DMS79 treated with DMSO at 0.1 percent for 48 hours (cell line): Measurements from ENCODE around the gene SOCS3.

Source experiments
- DNase-seq: peaks from one replicate; lab custom pipeline; 2025; lab: John Stamatoyannopoulos, UW

Gene SOCS3

DNA sequence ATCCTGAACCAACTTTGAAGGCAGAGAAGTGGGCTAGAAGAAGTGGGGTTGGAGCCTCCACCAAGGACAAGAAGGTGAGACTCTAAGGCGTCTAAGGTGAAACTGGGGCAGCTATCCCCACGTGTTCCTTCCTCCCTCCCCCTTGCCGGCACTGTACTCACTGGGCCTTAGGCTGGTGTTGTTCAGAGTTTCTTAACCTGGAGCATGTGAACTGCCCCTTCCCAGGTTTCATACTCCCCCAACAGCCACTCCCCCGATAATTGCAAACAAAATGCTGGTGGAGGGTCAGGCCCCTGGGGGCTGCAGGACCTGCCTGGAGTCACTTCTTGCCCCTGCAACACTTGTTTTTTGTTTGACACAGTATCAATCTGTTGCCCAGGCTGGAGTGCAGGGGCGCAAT is 7.3 kb upstream of the SOCS3 start:
- no peak for DNase-seq

DNA sequence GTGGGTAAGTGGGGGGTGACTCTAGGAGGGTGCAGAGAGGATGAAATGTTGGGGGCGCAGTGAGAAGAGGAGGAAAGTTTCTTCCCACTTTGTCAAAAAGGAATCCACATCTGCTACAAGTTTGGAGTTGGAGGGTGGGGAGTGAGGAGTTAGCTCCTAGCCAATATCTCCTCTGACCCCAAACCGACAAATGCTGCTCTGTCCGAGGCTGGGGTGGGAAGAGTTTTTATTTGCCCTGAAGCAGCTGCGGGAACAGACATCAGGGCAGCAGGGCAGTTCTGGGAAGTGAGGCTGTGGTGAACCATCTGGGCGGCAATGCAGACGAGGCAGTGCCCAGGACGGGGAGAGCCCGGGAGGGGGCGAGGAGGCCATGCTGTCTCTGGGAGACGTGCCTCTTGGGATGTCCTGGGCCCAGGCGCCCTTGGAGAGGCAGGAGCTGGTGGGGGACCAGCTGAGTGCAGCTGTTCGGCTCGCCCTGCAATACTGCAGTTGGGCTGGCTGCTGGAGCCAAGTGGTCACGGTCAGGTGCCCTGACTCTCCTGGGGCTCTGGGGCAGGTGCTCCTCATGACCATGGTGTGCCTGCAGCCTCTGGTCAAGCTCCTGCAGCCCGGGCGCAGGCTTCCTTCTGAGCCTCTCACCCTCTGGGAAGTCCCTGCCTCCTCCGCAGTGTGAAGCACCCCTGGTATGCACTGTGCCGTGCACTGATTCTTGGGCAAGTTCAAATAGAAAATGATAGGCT is 6.4 kb upstream of the SOCS3 start:
- DNase-seq: peak; percentile 8

DNA sequence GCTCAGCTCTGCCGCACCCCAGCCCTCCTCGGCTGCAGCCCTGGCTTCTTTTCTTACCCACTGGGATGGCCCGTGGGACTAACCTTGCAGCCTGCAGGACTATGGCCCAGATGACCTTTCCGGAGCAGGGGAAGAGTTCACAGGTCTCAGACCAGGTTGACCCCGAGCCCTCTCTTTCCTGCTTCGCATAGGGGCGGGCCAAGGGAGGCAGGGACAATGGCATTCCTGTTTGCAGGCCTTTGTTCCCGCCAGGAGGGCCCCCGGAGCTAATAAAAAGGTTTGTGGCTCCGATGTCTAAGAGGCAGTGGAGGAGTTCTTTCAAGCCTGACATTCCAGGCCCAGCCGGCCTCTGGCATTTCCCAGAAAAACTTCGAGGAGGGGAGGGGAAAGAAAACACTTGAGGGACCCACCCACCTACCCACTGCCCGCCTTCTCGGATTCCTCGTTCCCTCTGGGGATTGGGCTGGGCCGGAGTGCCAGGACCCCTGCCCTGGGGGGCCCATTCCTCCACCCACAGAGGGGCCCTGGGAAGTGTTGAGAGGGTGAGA is 5.8 kb upstream of the SOCS3 start:
- DNase-seq: no peak

DNA sequence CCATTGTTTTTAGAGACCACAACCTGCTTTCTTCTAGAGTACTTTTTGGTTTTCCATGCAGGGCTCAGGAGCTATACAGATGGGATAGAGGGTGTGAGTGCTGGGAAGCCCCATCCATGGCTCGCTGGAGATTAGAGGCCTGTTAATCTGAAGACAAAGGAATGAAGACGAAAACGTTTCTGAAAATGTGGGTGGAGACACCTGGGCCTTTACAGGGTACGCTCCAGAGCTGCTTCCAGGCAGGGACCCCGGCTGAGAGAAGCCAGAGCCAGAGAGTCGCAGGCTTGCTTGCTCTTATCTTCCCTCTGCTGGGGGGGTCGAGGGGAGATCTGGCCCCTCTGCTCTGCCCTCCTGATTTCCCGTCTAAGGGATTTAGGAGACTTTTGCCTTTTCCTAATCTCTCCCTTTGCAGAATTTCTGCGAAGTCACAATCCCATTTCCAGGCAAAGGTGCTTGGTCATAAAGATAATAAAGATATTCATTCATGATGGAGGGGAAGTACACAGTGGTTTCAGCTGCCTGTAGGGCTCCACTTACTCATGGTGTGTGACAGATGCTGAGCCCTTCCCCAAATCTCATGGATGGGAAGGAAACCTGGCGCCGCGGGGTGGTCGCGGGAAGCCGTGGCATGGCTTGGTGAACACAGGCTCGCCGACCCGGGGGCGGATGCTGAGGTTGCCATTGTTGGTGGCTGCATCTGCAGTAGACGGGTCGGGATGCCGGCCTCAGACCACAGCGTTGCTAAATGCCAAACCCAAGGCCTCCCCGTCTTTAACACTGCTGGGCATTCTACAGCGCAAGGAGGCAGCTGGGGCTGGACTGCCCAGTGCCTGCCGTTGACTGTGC is 4.8 kb upstream of the SOCS3 start:
- no peak for DNase-seq

DNA sequence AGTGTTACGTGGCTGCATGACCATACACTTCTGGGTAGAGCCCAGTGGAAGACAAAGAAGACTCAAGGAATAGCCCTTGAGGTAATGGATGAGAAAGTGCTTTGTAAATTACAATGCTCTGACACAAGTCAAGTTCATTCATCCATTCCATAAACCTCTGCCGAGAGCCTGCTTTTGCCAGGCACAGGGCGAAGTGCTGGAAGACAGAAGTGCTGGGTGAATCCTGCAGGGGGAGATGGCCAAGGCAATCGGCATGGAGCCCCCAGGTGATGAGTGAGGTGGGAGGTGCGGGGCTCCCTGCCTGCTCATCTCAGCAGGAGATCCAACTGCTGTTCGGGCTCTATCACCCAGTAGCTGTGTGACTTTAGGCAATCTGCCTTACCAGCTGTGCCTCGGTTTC is 2.8 kb upstream of the SOCS3 start:
- no peak for DNase-seq

DNA sequence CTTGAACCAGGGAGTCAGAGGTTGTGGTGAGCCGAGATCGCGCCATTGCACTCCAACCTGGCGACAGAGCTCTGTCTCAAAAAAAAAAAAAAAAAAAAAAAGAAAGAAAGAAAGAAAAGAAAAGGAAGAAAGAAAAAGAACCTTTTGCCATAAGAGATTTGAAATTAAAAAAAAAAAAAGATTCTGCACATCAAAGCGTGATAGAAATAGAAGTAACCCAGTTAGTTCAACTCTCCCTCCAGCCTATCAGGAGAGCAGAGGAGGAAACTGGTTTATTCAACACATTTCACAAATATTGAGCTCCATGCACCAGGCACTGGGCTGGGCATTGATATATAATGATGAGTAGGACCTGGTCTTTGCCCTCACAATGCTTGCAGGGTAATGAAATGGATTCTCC is 2.4 kb upstream of the SOCS3 start:
- DNase-seq: no peak

DNA sequence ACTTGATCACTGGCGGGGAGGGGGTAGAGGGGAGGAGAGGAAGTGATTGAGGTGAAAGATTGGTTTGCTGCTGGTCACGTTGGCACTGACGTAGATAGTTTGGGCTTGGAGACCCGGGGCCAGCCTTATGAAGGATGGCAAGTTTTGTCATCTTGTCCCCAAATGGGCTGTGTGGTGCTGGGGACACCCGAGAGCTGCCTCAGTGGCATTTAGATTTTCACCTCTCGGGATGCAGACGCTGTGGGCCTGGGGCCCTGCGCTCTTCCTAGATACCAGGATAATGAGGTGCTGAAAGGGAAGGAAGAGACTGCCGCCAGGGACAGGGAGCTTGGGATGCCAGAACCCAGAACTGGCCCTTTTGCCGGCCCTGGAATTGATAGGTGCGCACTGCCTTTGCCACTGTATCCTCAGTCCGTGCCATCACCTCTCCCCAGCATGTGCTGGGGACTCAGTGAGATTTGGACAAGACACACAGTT is 1.4 kb upstream of the SOCS3 start:
- no peak for DNase-seq

DNA sequence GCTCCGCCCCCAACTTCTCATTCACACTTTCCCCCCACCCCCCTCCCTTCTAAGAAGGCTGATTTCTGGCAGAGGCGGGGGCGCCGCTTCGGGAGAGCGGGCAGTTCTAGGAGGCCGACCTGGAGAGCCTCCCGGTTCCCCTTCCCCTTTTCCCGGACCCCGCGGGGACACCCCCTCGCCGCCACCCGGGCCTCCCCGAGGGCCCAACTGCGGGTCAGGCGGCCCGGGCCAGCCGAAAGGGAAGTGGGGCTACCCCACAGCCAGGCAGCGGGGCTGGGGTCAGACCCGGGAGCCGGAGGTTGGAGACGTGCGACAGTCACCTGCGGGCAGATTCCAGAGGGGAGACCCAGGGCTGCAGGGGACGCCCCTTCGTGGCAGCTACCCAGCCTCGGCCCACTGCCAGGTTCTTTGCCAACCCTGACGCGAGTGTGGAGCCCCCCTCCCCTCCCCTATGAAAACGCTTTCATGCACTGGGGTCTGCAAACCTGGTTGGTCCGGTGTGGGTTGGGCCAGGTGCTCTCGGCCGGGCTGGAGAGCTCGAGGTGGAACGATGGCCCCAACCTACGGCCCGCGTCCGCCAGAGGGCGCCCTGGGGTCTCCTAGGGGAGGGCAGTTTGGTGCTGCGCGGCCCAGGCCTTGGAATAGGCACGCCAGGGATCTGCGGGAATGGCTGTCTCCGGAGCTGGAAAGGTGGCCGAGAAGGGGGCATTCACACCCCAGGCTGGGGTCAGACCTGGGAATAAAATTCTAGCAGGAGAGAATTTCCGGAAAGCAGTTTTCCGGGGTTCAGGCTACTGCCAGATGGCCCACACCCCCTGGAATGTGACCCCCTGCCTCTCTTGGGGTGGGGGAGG is 721 bp upstream of the SOCS3 start:
- DNase-seq: peak; percentile 59

DNA sequence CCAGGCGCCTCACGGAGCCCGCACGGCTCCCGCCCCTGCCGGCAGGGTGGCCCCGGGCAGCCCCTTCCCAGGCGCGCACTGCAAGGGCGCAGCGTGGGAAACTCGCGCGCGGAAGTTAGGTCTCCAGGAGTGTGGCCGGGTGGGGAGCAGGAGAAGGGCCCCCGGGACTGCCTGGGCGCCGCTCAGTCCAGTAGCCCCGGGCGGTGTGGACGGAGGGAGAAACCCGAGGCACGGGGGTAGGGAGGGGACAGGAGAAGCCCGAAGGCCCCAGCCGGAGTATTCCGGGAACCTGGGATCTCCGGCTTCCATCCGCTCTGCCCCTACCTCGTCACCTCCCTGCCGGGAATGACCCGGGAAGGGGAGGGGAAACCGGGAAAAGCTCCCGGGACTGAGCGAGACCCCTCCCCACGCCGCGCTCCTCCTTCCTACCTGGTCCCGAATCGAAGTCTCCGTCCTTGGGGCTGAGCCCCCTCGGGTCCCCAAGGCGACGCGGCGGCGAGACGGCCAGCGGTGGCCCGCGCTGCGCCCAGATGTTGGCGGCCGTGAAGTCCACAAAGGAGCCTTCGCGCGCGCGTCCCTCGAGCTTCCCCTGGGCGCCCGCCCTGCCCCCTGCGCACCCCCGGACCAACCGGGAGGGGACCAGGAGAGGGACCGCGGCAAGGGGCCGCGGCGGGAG is 418 bp downstream of the SOCS3 start:
- peak; percentile 3 for DNase-seq

DNA sequence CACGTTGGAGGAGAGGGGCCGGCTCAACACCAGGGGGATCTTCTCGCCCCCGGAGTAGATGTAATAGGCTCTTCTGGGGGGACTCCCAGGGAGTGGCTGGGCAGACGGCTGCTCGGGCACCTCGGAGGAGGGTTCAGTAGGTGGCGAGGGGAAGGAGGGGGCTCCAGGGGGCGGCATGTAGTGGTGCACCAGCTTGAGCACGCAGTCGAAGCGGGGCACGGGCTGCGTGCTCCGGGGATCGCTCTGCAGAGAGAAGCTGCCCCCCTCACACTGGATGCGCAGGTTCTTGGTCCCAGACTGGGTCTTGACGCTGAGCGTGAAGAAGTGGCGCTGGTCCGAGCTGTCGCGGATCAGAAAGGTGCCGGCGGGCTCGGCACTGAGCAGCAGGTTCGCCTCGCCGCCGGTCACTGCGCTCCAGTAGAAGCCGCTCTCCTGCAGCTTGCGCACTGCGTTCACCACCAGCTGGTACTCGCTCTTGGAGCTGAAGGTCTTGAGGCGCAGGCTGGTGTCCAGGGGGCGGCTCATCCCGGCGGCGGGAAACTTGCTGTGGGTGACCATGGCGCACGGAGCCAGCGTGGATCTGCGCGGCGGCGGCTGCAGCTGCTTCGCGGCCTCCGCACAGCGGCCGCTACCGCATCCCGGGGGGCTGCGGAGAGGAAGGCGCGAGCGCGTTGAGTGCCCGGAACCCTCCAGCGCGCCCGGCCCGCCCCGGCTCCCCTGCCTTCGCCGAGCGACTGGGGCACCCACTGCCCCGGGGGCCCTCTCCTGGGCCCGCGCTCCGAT is 1.1 kb downstream of the SOCS3 start:
- DNase-seq: peak; percentile 4

DNA sequence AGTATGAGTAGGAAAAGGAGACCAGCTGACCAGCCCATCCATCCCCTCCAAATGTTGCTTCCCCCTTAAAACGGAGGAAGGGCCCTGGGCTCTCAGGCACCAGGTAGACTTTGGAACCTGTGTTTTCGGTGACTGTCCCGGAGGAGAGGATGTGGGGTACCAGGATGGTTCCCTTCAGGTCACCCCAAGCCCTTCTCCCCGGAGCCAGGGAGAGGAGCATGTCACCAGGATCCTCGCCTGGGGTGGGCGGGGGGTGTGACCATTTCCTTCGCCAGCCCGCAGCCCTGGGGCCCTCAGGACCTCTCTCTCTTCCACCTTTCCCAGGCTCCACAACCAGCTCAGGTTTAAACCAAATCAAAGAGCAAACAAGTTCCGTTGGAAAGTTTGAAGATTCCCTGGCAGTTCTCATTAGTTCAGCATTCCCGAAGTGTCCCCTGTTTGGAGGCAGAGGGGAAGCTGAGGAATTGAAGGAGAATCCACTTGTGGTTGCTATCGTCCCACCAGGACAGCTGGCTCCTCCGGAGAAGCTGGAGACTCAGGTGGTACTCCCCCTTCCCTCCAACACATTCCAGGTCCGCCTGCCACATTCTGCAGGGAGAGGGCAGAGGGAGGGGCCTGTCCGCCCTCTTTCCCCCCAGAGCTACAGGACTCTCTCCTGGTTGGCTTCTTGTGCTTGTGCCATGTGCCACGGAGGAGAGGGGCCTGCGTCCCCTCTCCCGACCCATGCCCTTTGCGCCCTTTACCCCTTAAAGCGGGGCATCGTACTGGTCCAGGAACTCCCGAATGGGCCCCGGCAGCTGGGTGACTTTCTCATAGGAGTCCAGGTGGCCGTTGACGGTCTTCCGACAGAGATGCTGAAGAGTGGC is 2.0 kb downstream of the SOCS3 start:
- DNase-seq: no peak

DNA sequence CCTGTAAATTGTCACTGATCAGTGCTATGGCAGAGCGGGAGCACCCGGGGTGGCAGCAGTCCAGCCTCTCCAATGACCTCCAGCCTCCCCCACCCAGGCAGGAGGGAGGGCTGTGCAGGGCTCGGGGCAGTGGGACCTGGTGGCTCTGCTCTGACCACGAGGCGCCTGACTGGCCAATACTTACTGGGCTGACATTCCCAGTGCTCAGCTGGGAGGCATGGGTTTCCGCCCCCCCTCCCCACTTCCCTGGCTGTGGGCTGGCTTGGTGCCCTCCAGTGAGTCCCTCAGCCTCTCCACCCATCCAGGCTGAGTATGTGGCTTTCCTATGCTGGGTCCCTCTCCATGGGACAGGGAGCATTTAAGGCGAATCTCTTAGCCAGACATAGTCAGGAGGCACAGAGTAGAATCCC is 2.7 kb downstream of the SOCS3 start:
- no peak for DNase-seq

DNA sequence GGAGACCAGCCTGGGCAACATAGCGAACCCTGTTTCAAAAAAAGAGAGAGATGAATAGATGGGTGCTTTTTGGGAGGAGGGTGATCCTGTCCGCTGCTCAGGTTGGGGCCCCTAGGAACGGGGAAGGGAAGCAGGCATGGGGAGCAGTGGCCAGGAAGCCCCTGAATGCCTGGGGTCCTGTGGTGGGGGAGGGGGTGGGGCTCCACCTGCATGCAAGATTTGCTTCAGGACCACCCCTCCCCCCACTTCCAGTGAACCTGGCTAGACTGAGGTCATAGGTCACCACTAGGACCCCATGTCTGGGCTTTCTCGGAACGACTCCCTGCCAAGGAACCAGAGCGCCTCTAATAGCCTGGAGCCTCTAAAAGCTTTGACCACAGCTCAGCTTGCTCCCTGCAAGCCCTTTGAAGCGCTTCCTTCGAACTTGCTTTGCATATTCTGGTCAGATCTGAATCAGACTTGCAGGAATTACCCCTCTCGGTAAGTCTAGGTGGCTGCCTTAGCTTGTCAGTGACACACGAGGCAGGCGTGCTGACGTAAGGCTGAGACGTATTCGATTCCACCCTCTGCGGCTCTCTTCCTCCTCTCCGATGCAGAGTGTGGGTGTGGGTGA is 3.7 kb downstream of the SOCS3 start:
- no peak for DNase-seq

DNA sequence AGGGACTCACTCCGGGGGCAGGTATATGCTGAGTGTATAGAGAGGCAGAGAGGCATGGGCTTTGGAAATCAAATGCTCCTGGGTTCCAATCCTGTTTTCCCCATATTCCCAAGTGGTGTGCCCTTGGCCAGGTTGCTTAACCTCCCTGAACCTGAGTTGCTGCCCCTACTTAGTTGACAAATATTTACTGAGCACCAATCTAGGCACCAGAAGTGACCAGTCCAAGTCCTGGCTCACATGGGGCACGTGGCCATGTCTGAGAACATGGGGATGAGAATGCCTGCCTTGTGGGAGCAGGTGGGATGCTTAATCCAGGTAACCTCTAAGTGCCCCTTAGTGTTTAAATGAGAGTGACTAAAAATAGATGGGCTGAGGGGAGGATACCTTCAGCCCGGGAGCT is 4.2 kb downstream of the SOCS3 start:
- DNase-seq: no peak

DNA sequence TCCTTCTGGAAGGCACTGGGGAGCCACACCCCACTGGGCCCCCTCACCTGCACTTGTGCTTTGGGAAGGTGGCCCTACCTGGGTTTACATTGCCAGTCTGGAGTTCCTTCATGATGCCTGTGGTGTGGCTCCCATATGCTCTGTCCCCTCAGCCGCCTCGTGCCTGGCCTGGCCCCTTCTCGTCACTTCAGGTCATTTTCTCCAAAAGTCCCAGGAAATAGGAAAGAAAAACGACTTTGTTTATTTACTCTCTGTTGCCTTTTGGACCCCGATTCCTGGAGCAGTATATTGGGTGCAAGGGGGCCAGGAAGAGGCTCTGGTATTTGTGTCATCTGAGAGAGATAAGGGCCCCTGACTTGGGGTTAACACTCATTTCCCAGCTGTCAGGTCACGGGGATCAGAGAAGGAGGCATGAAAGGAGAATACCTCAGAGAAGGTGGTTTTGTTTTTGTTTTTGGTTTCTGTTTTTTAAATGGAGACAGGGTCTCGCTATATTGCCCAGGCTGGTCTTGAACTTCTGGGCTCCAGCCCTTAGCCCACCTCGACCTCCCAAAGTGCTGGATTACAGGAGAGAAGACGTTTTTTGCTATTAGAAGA is 4.7 kb downstream of the SOCS3 start:
- DNase-seq: no peak

DNA sequence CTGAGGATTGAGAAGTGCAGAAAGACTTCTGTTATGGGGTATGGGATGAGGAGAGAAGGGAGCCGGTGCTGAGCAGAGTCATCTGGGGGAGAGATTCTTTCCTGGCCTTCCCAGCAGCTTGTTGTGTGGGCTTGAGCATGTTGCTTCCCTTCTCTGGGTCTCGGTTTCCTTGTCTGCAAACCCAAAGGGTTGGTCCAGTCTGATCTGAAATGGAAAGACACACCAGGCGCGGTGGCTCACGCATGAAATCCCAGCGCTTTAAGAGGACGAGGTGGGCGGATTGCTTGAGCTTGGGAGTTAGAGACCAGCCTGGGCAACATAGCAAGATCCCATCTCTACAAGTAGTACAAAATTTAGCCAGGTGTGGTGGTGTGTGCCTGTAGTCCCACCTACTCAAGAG is 6.0 kb downstream of the SOCS3 start:
- no peak for DNase-seq

DNA sequence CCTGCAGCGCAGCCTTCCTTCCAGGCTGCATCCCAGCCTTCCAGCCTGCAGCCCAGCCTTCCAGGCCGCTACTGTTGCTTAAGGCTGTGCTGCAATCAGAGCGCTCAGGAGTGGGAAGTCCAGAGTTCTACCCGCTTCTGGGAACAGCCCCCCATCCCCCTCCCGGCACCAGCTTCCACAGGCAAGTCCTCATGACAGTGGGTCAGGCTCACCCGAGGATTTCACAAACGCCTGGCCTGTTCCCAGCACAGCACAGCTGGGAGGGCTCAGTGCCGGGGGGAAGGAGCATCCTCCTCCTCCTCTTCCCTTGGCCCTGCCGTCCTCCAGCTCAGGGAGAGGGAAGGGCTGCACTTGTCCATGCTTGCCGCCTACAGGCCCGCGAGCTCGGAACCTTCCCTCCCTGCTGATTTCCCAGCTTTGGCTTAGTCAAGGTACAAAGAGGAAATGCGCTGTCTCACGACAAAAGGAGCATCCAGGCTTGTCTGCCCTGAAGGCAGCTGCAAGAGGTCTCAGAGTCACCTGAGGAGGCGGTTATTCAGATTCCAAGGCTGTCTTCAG is 8.3 kb downstream of the SOCS3 start:
- no peak for DNase-seq

DNA sequence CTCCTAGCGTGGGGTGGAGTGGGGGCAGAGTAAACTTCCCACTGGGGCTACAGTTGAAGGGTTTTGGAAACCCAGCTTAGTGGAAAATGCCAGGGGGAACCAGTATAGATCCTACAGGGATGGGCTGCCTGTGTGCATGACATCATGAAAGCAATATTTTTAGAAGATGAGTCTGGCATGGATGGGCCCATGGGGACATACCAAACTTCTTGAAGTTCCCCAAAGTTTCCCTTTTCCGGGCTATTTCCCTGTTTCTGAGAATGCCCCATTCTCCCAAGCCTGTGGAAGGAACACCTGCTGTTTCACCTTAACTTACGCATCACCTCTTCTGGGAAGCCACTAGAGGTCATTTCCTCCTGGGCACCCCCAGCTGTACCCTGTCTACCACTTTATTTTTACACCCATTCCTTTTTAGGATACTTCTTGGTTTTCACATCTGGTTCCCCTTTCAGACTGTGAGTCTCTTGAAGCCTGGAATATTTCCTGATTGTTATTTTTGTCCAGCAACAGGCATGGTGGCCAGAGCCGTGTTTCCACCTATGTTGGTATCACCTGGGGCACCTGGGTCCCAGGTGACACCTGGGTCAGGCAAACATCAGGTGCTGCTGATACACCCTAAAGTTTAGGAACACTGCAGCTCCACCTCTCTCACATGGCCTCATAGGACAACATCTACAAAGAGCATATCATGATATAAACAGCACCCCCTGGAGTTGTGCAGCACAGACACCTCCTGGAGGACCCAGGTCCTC is 9.8 kb downstream of the SOCS3 start:
- DNase-seq: no peak
